Umbilical cord (tissue), 2 donors: ENCODE results near the gene LTB. TPM values are rescaled to one million over a fixed set of nuclear protein-coding genes. Genes with fewer than 3 reads are reported as not detected.

Experiments used
- DNase-seq: peaks from one replicate; pipeline ENCODE4 v3.0.0-alpha.2; 2015; ENCODE audit warnings: low spot score
- total RNA-seq: library from RNA; depleted of rRNA; stranded (reverse); fragments of >200 nt; gene quantifications from one replicate; pipeline ENCODE4 v1.2.3, GENCODE V29; 2014; ENCODE audit warnings: low replicate concordance; ENCODE audit not compliant: insufficient read depth

Gene LTB
- total RNA-seq: 0.96 TPM

- no peak for DNase-seq
Observed at GRCh38 chr6:31582230-31582643, at the start of gene LTB. Gene LTB, minus strand, starts transcription at chr6:31582424. Its CDS starts 7 bp downstream, at chr6:31582417.

- DNase-seq: no peak
Observed at GRCh38 chr6:31631681-31632278, 49.6 kb upstream of the LTB start.

- no peak for DNase-seq
Observed at GRCh38 chr6:31631209-31631608, 49.0 kb upstream of the LTB start.

- no peak for DNase-seq
Observed at GRCh38 chr6:31630177-31630934, 48.1 kb upstream of the LTB start.

GRCh38 chr6:31629014-31629413, 46.8 kb upstream of the LTB start:
- no peak for DNase-seq

- no peak for DNase-seq
Observed at GRCh38 chr6:31627690-31628287, 45.6 kb upstream of the LTB start.

GRCh38 chr6:31626952-31627351, 44.7 kb upstream of the LTB start:
- no peak for DNase-seq

- DNase-seq: no peak
Observed at GRCh38 chr6:31624070-31624469, 41.8 kb upstream of the LTB start.

GRCh38 chr6:31622684-31623091, 40.5 kb upstream of the LTB start:
- DNase-seq: peak; percentile 47

GRCh38 chr6:31621991-31622390, 39.8 kb upstream of the LTB start:
- peak; percentile 40 for DNase-seq

GRCh38 chr6:31621320-31621939, 39.2 kb upstream of the LTB start:
- DNase-seq: peak; percentile 21

GRCh38 chr6:31620586-31621319, 38.5 kb upstream of the LTB start, which contains the start of gene PRRC2A:
Gene PRRC2A, plus strand, starts transcription at chr6:31620715. Its CDS starts 2,075 bp downstream, at chr6:31622790.
- DNase-seq: no peak

- peak; percentile 100 for DNase-seq
Observed at GRCh38 chr6:31619805-31620585, 37.8 kb upstream of the LTB start.

- no peak for DNase-seq
Observed at GRCh38 chr6:31617010-31617409, 34.8 kb upstream of the LTB start.

- DNase-seq: no peak
Observed at GRCh38 chr6:31615748-31616147, 33.5 kb upstream of the LTB start.

GRCh38 chr6:31614684-31615578, 32.7 kb upstream of the LTB start, which contains the start of gene AIF1:
Gene AIF1, plus strand, starts transcription at chr6:31615234. Its CDS starts 96 bp downstream, at chr6:31615330.
- peak; percentile 25 for DNase-seq

GRCh38 chr6:31614075-31614619, 31.9 kb upstream of the LTB start:
- DNase-seq: no peak

- no peak for DNase-seq
Observed at GRCh38 chr6:31610968-31611367, 28.7 kb upstream of the LTB start.
